Hematopoietic multipotent progenitor cell treated with erythropoietin and hydrocortisone succinate and interleukin-3 and kit ligand, for 15 days (in vitro differentiated cells): ENCODE measurements around the gene SLC25A1.
"Not testable (repeated sequence)": the region's sequence is repeated elsewhere in the genome, so short reads cannot be mapped to it uniquely, and the experiment has no call there.

Source experiments
- DNase-seq: peaks from one replicate; pipeline ENCODE4 v3.0.0-alpha.2; 2015; ENCODE audit warnings: low spot score

SLC25A1 gene

GRCh38 chr22:19204640-19205039 lies 26.1 kb upstream of the SLC25A1 start:
- DNase-seq = no peak

DNA sequence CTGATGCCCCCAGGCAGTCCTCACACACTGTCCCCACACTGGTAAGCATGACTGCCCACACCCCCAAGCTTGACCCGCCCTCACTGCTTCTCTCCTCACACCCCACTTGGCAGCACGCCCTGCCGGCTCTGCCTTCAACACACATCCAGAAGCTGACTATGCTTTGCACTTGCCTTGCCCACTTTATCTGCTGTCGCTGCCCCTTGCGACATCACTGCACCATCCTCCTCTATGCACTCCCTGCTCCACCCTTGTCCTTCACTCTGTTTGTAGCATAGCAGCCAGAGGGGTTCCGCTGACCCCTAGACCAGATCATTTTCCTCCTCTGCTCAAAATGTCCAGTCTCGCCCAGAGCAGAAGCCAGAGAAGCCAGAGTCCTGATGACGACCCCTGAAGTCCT lies 25.3 kb upstream of the SLC25A1 start:
- no peak for DNase-seq

DNA sequence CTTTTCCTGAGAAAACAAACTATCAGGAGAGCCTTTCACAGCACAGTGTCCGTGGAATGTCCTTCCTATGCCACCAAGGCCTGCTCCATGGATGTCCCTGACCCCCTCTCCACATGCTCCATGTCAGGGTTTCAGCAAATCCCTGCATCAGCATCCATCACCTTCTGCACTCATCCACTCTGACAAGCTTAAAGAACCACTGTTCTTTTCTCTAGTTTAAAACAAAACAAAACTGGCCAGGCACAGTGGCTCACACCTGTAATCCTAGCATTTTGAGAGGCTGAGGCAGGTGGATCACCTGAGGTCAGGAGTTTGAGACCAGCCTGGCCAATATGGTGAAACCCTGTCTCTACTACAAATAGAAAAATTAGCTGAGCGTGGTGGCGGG lies 24.3 kb upstream of the SLC25A1 start:
- not testable (repeated sequence) for DNase-seq

DNA sequence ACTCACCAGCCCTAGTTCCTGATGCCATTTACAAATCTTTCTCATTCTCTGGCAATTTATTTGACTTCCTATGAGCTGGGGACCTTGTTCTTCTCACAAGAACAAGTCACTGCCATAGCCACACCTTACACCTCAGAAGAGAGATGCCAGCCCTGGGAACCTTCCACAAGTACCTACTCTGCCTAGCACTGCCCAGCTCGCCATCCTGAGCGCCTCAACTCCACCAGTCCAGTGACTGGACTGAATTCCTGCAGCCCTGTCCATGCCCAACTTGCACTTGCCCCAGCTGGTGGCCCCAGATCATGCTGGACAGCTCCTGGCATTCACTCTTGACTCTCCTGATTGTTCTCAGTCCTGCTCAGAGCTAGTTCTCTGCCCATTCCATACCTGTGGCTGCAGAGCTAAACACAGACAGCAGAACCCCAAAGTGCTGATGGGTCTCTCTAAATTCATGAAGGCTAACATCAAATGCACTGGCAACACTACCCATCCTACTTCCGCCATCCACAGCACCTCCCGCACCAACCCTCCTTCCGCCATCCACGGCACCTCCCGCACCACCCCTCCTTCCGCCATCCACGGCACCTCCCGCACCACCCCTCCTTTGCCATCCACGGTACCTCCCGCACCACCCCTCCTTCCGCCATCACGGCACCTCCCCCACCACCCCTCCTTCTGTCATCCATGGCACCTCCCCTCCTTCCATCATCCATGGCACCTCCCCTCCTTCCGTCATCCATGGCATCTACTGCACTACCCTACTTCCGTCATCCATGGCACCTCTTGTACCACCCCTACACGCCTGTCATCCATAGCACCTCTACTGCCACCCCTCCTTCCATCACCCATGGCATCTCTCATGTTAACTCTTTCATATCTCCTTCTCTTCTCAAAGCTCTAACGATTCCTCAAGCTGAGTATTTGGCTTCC lies 23.6 kb upstream of the SLC25A1 start:
- no peak for DNase-seq

- DNase-seq = no peak
Measured at GRCh38 chr22:19201130-19201868, 22.8 kb upstream of the SLC25A1 start.

GRCh38 chr22:19199479-19199878 lies 20.9 kb upstream of the SLC25A1 start:
- DNase-seq = no peak

DNA sequence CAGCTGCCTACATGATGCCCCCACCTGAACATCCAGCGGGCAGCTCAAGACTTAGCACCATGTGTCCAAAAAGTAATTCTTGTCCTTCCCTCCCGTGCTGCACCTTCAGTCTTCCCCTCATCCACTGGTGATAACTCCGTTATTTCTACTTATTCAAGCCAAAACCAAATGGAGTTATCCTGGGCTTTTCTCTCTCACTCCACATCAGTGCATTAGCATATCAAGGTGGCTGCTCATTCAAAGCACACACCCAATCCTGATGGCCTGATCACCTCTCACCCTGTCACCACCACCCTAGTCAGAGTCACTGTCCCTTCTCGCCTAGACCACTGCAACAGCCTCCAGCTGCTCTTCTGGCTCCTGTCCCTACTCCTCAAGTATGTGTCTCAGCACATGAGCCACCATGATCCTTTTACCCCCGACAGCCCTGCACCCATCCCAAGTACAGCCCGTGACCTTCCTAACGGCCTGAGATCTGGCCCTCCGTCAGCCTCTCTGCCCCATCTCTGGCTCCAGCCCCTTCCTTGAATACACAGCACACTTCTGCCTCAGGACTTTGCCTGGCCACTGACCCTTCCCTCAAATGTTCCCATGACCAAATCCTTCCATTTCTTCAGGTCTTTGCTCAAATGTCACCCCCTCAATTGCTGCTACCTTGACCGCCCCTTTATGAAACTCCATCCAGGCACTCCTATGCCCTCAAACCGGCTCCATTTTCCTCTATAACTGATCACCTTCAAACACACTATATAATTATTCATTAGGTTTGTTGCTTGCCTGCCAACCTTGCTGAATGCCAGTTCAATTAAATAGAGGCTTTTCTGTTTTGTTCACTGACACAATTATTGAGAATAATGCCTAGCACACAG lies 19.7 kb upstream of the SLC25A1 start:
- DNase-seq = no peak

DNA sequence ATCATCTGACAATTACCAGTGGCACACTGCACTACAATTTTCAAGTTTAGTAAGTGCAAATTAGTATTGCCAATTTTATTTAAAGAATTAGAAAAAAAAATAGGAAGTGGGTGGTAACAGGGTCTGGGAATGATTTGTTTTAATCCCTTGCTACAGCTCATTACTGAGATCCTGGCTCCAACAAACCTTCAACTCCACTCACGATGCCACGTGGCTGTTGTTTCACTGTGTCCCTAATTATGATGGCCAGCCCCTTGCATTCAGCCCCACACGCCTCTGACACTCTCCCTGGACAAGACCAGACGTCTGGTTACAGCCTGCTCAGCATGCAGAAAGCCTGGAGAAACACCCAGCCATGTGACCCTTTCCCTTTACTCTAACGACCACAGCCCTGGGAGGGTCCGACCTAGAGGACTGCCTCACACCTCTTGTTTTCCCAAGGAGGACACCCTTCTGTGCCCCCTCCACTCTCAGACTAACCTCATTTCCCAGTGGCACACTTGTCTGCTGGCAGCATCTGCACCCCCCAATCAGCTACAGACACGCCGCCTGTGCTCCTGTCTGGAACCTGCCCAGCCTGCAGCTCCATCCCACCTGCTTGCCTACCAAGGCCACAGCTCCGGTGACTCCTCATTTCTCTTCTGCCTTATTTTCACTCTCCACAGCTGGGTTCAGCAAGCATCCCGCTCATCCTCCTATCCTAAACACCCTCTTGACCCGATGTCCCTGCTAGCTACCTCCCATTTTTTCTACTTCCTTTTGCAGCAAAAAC lies 18.5 kb upstream of the SLC25A1 start:
- DNase-seq = no peak

DNA sequence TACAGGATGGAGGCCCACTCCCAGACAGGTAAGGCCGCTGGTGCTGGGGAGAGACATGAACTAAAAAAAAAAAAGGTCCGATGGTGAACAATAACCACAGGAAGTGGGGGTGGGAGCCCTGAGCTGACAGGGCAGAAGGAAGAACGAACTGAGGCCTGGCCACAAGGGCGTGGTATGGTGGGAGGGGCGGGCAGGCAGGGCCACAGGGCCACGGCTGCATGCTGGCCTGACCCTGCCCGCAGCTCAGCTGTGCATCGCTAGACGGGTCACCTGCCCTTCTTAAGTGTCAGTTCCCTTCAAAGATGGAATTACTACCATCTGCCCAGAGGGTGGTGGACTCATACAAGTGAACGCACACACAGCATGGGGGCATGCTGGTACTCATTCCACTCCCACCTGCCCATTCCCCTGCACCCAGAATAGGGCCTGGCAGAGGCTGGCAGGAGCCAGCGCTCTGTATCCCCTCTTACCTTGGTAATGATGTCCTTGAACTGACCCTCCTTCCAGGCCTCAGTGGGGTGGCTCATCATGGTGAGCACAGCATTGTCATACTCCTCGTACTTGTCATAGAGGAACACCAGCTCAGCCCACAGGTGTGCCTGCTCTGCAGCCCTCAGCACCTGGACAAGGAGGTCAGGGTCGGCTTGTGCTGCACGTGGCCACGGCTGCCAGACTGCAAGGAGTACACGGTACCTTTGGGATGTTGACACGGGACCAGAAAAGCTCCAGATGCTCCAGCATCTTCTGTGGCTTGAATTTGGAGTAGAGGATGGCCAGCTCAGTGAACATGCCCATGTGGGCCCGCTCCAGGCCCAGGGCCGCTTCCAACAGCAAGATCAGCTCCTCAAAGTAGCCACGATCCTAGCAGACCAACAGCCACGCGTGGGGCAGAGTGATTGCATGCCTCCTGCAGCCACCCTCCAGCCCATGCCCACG lies 17.5 kb upstream of the SLC25A1 start:
- no peak for DNase-seq

DNA sequence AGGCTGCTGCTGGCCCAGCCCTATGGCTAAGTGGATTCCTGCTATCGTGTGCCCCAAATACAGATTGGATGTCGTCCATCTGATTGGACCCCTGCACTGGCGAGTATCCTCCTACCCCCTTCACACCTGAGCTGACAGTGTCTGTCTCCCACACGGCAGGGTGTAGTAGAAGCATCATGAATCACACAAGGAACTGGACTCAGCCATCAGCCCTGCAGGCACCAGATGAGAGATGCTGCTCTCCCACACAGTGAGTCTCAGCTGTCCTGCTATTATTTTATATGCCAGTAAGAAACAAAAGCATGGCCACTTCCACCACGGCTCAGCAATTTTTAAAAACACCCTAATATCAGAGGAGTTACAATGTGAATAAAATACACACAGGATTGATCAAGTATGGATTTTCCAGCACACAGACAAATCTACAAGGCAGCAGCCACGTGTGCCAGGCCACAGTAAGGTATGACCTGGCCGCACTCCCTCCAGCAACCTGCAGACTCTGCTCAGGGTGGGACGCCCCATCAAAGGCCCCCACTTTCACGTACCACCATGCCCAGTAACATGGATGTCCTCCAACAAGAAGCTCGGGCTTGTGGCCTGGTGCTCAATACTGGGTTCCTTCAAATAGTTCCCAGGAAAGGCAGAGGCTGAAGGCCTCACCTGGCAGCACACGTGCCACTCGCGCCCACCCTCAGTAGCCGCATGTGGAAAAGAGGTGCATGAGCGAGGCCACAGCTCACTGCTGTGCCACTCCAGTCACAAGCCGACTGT lies 16.4 kb upstream of the SLC25A1 start:
- no peak for DNase-seq

GRCh38 chr22:19193879-19194278 lies 15.3 kb upstream of the SLC25A1 start:
- DNase-seq = no peak

GRCh38 chr22:19187716-19188563 lies 9.4 kb upstream of the SLC25A1 start:
- no peak for DNase-seq

- no peak for DNase-seq
Measured at GRCh38 chr22:19184276-19184997, 5.9 kb upstream of the SLC25A1 start.

GRCh38 chr22:19183216-19183615 lies 4.7 kb upstream of the SLC25A1 start:
- no peak for DNase-seq

DNA sequence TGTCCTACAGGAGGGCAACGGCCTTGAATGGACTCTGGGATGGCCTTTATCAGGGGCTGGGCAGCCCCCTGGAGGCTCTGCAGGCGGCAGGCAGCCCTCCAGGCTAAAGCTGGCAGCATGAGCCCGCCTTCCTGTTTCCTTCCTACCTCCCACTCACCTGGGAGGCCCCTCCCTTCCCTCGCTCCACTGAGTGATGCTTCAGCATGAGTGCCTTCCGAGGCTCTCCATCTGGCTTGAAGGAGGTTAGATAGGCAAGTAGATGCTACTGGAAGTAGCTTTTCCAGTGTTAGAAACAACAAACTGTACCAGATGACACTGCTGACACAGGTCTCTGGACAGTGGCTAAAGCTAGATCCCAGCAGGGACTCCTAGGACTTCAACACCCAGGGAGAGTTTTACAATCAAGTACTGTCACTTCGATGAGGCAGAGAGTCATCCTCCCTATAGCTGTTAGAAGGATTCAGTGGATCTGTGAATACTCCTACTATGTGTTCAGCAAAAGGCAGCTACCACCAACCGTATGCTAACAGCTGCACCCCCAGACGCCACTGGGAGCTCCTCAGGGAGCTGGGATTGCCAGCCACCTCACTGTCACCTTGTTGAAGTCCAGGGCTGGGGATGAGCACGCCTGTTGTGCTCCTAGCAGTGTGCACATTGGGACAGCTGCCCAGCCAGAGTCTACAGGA lies 4.1 kb upstream of the SLC25A1 start:
- no peak for DNase-seq

DNA sequence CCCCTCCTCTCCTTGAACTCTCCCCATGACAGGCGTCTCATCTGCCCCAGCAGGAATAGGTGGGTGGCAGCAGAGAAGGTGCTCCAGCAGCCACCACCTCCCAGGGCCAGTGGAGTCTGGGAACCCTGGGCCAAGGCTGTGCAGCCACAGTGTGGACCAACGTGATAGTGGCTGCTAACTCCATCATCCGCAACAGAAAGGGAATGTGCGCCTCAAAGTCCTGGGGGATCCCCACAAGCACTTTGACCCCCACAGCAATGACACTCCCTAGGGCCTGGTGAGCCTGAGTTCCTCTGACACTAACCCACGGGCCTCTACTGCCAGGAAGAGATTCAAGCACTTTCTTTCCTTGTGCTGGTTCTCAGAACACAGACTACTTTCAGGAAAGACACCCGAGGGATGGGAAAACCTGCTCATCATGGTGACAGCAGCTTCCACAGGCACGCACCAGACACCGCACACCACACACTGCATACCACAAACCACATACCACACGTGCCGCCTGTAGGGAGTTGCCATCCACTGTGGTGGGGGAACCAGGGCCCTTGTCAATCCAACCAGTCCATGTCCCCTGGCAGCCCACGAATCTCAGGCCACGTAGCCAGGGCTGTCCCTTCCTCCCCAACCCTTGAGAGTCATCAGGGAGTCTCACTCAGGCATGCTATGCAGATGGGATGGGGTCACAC lies 3.4 kb upstream of the SLC25A1 start:
- no peak for DNase-seq
